NCI-H2107 treated with DMSO at 0.1 percent for 48 hours (cell line): ENCODE measurements around the gene CYP3A5.
"Not testable (repeated sequence)": the region's sequence is repeated elsewhere in the genome, so short reads cannot be mapped to it uniquely, and the experiment has no call there.

ENCODE experiments used
- DNase-seq: peaks from one replicate; lab custom pipeline; 2025; ENCODE audit not compliant: unreplicated experiment; lab: John Stamatoyannopoulos, UW

CYP3A5 gene

DNA sequence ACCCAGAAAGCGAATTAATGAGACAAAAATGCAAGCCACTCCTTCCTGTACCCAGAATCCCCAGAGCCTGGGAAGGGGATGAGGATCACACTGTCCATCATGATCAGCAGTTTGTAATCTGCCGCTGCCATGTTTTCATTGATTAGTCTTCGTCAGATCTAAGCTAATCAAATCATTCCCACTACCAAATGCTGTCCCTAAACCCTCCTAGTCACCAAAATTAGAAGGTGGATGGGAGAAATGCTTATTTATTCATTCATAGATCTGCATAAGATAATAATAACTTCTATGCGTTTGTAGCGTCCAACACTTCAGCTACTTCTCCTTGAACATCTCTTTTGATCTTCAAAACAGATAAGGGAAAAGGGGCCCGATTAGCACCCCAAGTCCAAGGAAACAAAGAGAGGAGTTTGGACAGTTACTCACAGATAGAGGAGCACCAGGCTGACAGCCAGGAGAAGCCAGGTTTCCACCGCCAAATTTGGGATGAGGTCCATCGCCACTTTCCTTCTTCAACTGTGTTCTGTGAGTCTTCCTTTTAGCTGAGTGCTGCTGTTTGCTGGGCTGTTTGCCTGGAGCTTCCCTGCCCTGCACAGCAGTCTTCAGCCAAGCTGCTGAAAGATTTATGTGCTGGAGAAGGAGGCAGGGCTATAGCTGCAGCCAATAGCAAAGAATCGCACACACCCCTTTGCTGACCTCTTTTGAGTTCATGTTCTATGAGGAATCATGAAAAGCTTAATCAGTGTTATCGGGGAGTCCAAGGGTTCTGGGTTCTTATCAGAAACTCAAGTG lies at the start of gene CYP3A5:
Gene CYP3A5 (minus strand): TSS at position 597 of the 792 bp plus-strand sequence. CDS start 100 bp downstream, at position 497.
- no peak for DNase-seq

DNA sequence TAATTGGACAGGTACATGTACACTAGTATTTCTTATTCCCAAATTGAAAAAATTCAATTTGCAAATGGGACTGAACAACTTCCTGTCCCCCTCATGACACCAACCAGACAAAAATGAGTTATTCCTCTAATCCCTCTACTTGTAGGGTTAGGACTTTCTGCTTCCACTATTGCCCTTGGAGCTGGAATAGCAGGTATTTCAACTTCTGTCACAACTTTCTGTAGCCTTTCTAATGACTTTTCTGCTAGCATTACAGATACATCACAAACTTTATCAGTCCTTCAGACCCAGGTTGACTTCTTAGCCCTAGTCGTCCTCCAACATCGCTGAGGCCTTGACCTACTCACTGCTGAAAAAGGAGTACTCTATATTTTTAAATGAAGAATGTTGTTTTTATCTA lies 48.8 kb upstream of the CYP3A5 start:
- no peak for DNase-seq

DNA sequence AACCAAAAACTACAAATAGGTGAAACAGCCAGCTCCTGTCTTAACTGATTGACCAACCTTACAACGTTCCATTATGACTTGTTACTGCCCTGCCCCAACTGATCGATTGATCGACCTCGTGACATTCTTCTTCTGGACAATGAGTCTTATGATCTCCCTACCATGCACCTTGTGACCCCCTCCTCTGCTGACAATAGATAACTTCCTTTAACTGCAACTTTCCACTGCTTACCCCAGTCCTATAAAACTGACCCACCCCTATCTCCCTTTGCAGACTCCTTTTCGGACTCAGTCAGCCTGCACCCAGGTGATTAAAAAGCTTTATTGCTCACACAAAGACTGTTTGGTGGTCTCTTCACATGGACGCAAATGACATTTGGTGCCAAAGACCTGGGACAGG lies 43.4 kb upstream of the CYP3A5 start:
- DNase-seq, result not testable (repeated sequence)

DNA sequence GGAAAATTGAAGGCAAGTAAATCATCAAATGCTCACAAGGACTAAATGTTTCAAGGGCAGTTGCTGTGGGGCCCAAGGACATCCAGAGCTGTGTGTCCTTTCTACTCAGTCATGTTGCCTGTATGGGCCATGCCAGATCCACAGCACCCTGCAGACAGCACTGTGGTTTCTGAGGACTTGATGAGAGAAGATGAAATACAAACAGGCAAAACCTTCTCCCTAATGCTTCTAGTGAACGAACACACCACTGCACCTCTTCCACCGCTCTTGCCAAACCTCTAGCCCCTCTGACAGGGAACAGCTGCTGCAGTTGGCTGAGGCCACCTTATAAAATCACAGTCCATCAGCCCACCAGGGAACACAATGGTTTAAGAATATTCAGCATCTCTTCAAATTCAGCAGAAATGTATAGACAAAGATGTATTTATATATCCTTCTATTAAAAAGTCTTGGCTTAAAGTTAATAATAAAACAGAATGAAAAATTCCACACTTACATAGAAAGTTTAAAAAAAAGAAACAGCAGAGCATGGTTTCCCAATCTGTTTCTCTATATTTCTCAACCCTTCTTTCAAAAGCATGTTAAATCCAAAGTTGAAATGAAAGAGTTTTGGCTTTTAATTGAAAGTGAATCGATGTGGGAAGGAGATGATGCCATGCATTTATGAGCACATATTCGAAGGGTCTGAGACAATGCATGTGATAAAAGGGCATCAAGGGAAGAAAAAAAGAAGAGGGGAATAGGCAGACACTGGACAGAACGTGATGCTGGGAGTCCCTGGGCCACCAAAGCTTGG lies 41.2 kb upstream of the CYP3A5 start:
- DNase-seq, result no peak

DNA sequence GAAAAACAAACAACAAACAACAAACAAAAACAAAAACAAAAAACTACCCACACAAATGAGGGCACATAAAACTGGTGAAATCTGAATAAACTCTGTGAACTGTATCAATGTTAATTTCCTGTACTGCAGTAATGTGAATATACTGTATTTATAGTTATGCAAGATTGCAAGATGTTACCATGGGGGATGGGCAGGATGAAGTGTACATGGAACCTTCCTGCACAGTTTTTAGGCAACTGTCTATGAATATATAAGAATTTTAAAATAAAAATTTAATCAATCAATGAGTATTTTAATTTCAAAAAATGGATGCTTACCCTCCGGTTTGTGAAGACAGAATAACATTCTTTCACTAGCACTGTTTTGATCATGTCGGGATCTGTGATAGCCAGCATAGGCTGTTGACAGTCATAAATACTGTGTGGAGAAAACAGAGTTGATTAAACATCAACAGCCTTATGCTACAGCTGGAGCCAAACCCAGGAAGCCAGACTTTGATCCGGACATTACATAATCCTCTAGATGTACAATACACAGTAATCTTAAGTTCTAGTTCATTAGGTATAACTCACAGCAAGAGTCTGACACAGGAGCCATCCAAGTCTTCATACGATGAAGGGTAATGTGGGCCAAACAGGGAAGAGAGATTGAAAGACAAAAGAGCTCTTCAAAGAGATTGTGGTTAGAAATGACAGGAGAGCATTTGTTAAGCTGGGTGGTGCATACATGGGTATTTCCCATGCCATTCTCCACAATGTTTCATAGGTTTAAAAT lies 40.4 kb upstream of the CYP3A5 start:
- no peak for DNase-seq

DNA sequence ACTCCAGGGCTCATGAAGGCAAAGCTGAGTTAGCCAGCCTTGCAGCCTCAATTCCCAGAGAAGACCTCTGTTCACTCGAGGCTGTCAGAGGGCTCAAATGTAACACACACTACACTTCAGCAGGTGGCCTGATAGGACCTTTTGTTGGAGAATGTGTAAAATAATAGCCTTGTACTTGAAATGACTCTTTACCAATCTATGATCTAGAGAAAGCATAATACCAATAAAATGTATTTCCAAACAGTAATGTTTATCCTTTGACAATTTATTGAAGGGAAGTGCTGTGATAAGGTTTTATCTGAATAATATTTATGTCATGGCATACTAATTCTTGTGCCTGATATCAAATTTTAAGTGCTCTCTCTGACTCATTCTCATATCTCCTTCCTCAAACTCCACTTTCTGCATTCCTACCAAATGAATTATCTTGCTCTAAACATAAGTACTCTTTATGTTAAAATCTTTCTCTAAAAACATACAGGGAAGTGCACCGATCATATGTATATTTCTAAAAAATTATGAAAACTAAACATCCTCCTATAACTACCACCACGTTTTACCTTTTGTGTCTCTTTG lies 34.3 kb upstream of the CYP3A5 start:
- DNase-seq, result no peak

DNA sequence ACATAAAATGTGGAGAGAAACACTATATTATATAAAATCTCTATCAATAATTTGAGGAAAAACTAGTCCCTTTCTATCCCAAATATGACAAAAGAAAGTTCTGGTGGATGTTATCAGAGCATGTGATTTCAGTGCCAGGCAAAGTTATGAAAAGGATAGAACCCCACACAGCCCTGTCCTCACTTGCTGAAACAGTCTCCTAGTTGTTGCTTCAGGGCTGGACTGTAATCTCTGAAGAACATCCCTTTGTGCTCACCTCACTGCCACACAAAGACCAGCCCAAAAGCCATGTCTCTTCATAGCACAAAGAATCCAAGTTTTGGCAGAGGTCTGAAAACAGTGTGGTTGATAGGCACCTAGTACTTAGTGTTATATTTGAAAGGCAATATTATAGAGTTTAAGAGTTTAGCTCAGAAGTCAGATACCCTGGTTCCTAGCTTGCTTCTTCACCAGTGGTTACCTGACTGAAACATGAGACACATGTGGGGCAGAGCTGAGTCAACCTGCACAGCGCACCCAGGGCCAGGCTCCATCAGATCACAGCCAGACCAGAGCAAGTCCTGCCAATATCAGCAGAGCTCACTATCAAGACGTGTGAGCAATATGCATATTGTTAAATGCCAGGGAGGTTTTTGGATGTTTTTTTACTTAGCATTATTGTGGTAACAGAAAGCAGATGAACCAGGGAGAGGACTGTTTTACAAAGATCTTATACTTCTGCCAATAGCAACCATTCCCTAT lies 30.2 kb upstream of the CYP3A5 start:
- no peak for DNase-seq

DNA sequence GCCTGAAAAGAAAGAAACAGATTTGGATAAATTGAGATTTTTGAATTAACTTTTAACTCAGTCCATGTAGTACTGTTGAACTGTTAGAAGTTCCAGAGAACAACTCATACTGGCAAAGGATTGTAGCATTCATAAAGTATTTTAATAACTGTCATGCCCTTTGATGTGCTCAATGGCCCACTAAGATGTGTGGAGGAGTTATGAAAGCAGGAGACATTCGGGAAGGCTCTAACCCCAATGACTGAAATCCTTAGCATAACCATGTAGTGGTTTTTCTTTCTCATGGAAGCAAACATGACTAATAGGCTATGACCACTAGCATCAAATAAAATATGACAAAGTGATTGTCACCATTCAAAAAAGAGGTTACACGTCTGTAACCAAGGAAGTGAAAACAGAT lies 29.5 kb upstream of the CYP3A5 start:
- no peak for DNase-seq

DNA sequence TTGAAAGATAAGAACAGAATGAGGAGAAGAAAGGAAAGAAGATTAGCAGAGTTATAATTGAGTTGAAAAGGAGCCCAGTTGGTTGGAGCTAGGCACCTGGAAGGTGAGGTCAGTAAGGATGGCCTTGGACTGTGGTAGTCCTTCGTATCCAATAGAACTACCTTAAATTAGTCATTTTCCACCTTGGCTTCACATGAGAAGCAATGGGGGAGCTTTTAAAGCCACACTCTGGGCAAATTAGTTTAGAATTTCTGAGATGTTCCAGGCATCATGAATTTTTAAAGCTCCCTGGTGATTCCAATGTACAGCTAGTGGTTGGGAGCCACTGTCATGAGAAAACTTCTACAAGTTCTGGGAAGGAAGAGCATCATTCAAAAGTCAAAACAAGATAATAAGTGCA lies 27.3 kb upstream of the CYP3A5 start:
- DNase-seq, result no peak

DNA sequence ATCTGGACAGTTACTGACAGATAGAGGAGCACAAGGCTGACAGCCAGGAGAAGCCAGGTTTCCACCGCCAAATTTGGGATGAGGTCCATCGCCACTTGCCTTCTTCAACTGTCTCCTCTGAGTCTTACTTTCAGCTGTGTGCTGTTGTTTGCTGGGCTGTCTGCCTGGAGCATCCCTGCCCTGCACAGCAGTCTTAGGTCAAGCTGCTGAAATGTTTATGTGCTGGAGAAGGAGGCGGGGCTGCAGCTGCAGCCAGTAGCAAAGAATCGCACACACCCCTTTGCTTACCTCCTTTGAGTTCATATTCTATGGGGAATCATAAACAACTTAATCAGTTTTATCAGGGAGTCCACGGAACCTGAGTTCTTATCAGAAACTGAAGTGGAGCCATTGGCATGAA lies 20.1 kb upstream of the CYP3A5 start:
- DNase-seq, result no peak

DNA sequence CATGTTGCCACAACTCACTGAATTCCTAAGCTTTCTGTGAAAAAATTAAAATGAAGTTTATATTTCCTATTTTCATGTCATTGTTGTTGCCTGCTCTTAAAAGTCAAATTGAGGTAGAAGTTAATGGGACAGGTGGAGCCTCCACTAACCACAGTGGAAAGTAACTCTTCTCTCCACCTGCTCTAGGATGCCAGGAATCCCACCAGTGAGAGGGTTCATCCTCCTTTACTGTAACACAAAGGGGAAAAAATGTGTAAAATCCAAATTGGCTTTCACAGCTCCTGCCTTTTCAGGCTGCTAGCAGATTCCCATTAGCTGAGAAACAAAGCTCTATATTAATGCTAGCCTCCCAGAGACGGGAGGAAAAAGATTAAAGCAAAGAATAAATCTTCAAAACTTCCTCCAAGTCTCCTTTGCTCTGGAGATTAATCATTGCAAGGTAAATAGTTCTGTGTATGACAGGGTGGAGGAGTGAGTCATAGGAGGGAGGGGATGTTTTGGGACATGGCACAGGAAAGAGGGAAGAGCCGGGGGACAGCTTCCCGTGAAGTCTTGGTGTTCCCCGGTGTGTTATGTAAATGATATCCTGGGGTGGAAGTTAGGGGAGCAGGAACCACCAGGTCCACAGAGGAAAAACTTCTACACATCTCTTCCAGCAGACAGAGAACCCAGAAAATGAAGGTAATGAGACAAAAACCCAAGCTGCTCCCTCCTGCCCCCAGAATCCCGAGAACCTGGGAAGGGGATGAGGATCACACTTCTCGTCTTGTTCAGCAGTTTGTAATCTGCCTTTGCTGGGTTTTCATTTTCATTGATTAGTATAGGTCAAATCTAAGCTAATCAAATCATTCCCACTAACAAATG lies 19.3 kb upstream of the CYP3A5 start:
- not testable (repeated sequence) for DNase-seq

DNA sequence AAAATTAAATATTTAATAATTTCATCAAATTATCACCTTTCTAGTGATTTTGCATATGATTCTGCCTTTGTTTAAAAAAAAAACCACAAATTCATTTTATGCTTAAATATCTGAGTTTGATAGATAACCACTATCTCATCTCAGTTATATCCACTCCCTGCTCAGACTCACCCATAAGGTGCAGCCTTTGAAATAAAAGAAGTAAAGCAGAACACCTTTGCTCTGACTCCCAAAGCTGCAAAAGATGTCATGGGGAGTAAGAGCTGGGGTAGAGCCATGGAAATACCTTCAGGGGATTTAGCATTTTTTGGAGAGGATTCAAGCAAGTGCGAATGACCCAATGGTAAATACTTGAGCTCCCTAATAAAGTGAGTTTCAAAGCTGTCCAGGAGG lies 15.1 kb upstream of the CYP3A5 start:
- no peak for DNase-seq

DNA sequence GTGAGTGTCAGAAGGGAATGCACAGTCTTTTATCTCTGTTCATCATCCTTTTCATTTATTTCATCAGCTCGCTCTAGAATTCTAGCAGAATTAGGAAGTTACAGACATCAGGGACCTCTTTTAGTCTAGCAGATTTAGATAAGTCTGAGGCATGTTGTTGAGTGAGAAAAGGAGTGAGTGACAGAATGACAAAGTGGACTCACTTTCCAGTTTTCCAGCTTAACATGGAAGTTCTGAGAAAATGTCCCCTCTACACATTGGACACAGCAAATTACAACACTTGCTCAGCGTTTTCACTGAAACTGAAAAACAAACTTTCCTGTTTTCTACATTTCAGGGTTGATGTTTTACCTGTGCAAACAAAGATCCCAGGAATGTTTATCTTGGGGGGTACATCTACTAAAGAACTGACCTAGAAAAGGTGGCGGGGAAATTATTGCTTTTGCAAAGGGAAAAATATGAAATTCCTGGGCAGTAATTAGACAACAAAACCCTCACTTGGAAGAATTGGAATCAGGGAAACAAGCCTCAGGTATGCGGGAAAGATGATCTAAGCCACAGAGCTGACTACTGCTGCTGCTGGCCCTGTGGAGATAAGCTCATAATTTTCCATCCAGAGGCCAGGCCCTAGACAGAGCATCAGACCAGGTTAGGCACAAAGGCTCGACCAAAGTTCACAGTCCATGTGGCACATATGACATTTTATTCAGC lies 14.6 kb upstream of the CYP3A5 start:
- DNase-seq, result no peak

DNA sequence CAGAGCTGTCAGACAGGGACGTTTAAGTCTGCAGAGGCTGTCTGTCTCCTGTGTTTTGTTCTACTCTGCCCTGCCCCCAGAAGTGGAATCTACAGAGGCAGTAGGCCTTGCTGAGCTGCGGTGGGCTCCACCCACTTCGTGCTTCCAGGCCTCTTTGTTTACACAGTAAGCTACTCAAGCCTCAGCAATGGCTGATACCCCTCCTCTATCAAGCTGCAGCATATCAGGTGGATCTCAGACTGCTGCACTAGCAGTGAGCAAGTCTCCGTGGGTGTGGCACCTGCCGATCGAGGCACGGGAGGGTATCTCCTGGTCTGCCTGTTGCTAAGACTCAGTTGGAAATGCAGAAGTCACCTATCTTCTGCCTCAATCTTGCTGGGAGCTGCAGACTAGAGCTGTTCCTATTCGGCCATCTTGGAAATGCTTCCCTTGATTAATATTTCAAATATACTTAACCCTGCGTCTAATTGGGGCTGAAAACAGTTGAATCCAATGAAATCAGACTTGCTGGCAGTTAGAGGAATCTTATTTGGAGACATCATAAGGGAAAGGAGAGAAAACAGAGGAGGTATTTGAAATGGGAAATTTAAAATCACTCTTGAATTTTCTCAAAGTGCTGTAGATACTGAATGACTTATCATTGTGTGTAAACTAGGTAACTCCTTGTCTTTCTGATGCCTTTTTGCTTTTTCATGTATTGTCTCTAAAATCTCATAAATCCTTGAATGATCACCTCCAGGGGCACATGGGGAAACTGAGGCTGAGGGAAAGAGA lies 13.8 kb upstream of the CYP3A5 start:
- DNase-seq, result peak; percentile 30

DNA sequence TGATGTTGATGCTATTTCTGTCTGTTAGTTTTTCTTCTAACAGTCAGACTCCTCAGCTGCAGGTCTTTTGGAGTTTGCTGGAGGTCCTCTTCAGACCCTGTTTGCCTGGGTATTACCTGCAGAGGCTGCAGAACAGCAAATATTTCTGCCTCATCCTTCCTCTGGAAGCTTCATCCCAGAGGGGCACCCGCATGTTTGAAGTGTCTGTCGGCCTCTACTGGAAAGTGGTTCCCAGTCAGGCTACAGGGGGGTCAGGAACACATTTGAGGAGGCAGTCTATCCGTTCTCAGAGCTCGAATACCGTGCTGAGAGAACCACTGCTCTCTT lies 13.3 kb upstream of the CYP3A5 start:
- no peak for DNase-seq

DNA sequence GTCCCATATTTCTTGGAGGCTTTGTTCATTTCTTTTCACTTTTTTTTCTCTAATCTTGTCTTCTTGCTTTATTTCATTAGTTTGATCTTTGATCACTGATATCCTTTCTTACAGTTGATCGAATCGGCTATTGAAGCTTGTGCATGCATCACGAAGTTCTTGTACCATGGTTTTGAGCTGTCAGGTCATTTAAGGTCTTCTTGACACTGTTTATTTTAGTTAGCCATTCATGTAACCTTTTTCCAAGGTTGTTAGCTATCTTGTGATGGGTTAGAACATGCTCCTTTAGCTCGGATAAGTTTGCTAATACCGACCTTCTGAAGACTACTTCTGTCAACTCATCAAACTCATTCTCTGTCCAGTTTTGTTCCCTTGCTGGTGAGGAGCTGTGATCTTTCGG lies 12.8 kb upstream of the CYP3A5 start:
- not testable (repeated sequence) for DNase-seq

DNA sequence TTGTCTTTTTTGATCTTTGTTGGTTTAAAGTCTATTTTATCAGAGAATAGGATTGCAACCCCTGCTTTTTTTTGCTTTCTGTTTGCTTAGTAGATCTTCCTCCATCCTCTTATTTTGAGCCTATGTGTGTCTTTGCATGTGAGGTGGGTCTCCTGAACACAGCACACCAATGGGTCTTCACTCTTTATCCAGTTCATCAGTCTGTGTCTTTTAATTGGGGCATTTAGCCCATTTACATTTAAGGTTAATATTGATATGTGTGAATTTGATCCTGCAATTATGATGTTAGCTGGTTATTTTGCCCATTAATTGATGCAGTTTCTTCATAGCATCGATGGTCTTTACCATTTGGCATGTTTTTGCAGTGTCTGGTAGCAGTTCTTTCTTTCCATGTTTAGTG lies 11.9 kb upstream of the CYP3A5 start:
- not testable (repeated sequence) for DNase-seq

DNA sequence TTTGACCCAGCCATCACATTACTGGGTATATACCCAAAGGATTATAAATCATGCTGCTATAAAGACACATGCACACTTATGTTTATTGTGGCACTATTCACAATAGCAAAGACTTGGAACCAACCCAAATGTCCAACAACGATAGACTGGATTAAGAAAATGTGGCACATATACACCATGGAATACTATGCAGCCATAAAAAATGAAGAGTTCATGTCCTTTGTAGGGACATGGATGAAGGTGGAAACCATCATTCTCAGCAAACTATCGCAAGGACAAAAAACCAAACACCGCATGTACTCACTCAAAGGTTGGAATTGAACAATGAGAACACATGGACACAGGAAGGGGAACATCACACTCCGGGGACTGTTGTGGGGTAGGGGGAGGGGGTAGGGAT lies 11.1 kb upstream of the CYP3A5 start:
- DNase-seq, result not testable (repeated sequence)
